ENCODE data around the gene TIMM8A.

DNA sequence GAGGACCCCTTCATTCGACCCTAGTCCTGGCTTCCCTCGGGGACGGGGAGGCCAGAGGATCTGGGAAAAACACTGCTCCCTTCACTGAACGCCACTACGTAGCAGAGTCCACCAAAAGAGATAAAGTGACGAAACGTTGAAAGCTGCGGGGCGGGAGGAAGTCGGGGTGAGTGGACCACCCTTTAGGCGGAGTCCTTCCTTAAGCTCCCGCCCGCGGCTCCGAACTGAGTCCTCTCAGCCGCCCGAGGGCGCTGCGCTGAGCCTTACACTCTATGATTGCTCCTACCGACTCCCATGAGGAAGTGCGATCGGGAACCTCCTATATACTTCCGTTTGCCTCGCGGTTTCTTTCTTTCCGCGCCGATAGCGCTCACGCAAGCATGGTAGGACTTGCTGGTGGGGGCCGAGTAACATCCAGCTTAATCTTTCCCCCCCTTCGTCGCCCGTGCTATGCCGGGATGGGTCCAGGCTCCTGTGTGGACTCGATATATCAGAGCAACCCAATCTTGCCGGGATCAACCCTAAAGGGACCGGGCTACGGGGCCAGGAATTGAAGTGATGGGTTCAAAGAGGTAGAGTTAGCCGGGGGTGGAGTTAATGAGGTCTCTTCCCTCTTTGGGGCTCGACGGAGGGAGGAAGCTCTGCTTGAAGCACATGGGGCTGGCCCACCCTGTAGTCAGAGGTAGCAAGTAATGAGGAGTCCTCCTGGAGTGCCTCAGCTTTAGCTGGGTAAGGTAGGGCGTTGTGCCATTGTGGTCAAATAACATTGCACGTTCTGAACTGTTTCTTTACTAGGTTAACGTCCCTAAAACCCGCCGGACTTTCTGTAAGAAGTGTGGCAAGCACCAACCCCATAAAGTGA, 42.4 kb upstream of the TIMM8A start, which contains the start of gene RPL36A:
- TF ChIP-seq RARB (CRISPR knock-in tag; IDR thresholded peaks at IDR 0.05) (peak; percentile 42; the same call in 1 of the 2 replicates), PATZ1 (CRISPR knock-in tag; IDR thresholded peaks at IDR 0.05; ENCODE audit: borderline replicate concordance) (peak; percentile 45; the same call in 1 of the 2 replicates), GLIS3 (CRISPR knock-in tag; IDR thresholded peaks at IDR 0.05) (peak; percentile 10; the same call in 1 of the 2 replicates), ZFP30 (CRISPR knock-in tag; IDR thresholded peaks at IDR 0.05) (0 out of 2 replicates have a peak, but pooled peaks have one; percentile 22), ZNF565 (CRISPR knock-in tag; conservative IDR thresholded peaks at IDR 0.05; ENCODE audit: low read depth) (no peak), SNAI2 (CRISPR knock-in tag; IDR thresholded peaks at IDR 0.05) (no peak), TSHZ2 (CRISPR knock-in tag; IDR thresholded peaks at IDR 0.05) (0 out of 2 replicates have a peak, but pooled peaks have one; percentile 18)
- TF ChIP-seq, protein P1, sequence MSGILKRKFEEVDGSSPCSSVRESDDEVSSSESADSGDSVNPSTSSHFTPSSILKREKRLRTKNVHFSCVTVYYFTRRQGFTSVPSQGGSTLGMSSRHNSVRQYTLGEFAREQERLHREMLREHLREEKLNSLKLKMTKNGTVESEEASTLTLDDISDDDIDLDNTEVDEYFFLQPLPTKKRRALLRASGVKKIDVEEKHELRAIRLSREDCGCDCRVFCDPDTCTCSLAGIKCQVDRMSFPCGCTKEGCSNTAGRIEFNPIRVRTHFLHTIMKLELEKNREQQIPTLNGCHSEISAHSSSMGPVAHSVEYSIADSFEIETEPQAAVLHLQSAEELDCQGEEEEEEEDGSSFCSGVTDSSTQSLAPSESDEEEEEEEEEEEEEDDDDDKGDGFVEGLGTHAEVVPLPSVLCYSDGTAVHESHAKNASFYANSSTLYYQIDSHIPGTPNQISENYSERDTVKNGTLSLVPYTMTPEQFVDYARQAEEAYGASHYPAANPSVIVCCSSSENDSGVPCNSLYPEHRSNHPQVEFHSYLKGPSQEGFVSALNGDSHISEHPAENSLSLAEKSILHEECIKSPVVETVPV (CRISPR knock-in tag; IDR thresholded peaks at IDR 0.05): no peak; the same call in 1 of the 2 replicates
